VCaP (cell line): Measurements from ENCODE around the gene LOC128125822.
"Not testable (repeated sequence)": the region's sequence is repeated elsewhere in the genome, so short reads cannot be mapped to it uniquely, and the experiment has no call there.

Experiments
- H3K27ac ChIP-seq: fragments of 450-650 bp; 2 replicates; pipeline ENCODE4 v1.5.1; 2017
- TF ChIP-seq, protein P1 (sequence below): fragments of 450-650 bp; conservative IDR thresholded peaks from 2 replicates; pipeline ENCODE4 v1.5.1; 2017; ENCODE audit warnings: mild to moderate bottlenecking, moderate library complexity

The LOC128125822 gene

DNA sequence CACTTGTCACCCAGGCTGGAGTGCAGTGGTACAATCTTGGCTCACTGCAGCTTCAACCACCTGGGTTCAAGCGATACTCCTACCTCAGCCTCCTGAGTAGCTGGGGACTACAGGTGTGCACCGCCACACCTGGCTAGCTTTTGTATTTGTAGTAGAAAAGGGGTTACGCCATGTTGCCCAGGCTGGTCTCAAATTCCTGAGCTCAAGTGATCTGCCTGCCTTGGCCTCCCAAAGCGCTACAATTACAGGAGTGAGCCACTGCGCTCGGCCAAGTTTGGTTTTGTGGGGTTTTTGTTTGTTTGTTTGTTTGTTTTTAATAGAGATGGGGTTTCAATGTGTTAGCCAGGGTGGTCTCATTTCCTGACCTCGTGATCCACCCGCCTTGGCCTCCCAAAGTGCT, 12.3 kb downstream of the LOC128125822 start:
- TF ChIP-seq, protein P1, sequence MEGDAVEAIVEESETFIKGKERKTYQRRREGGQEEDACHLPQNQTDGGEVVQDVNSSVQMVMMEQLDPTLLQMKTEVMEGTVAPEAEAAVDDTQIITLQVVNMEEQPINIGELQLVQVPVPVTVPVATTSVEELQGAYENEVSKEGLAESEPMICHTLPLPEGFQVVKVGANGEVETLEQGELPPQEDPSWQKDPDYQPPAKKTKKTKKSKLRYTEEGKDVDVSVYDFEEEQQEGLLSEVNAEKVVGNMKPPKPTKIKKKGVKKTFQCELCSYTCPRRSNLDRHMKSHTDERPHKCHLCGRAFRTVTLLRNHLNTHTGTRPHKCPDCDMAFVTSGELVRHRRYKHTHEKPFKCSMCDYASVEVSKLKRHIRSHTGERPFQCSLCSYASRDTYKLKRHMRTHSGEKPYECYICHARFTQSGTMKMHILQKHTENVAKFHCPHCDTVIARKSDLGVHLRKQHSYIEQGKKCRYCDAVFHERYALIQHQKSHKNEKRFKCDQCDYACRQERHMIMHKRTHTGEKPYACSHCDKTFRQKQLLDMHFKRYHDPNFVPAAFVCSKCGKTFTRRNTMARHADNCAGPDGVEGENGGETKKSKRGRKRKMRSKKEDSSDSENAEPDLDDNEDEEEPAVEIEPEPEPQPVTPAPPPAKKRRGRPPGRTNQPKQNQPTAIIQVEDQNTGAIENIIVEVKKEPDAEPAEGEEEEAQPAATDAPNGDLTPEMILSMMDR: no peak
- no peak overlapping the region for H3K27ac ChIP-seq

DNA sequence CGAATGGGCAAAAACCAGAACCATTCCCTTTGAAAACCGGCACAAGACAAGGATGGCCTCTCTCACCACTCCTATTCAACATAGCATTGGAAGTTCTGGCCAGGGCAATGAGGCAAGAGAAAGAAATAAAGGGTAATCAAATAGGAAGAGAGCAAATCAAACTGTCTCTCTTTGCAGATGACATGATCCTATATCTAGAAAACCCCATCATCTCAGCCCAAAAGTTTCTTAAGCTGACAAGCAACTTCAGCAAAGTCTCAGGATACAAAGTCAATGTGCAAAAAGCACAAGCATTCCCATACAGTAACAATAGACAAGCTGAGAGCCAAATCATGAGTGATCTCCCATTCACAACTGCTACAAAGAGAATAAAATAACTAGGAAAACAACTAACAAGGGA, 13.4 kb downstream of the LOC128125822 start:
- not testable (repeated sequence) for H3K27ac ChIP-seq

DNA sequence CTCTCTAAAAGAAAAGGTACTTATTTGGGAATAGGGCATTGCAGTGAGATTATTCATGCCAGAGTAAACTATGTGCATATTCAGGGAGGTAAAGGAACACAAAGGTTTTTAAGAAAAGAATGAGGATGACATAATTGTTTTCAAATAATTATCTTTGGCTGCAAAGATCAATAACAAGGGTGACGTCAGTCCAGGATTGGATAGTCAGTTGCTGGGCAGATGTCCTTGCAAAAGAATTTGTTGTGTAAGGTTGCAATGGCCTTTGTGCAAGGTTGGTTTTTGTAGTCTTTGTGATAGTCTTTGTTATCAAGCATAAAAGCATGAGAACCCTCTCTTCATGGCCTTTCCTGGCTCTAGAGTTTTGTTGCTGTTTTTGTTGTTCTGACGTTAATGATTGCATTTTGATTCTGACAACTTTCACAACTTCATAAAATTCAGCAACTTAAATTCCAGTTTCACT, 17.7 kb downstream of the LOC128125822 start:
- TF ChIP-seq, protein P1: no peak

DNA sequence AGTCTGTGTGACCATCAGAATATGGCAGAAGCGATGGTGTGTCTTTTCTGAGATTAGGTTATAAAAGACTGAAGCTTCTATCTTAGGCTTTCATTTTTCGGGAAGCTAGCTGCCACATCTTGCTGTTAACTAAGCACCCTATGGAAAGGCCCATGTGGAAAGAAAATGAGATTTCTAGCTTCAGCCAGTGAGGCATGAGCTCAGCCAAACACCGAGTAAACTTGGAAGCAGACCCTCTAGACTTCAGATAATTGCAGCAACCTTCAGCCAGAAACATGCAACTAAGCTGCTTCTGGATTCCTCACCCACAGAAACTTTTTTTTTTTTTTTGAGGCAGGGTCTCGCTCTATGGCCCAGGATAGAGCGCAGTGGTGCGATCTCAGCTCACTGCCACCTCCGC, 20.6 kb downstream of the LOC128125822 start:
- no peak overlapping the region for H3K27ac ChIP-seq
- TF ChIP-seq, protein P1: no peak

More for the DNA sequence above, 17.7 kb downstream of the LOC128125822 start:
- no peak overlapping the region for H3K27ac ChIP-seq

DNA sequence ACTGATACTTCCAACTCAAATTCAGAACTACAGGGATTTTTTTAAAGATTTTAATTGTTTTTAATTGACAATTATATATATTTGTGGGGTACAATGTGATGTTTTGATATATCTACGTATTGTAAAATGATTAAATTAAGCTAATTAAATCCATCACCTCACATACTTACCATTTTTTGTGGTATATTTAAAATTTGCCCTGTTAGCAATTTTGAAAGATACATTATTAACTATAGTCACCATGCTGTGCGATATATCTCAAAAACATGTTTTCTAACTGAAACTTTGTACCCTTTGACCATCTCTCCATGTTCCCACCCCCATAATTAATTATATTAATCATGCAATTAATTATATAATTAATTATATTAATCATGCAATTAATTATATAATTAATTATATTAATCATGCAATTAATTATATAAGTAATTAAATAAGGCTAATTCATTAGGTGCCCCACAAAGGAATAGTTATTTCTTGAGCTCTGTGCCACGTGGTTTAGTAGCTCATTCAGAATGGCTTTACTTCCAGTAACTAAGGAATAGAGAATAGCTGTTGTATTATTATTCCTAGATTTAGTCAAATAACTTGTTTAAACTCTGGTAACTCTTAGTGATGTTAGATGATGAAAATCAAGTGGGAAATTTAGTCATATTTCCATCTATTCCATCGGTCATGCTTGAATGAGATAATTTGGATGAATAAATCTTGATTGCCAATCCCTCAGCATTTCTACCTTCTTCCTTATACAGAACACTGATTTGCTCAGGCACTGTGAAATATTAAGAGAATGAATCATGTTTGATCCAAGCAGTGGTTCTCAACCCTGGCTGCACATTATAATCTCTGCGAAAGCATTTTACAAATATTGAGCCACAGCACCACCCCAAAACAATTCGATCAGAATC, 25.1 kb downstream of the LOC128125822 start:
- TF ChIP-seq, protein P1: no peak
- H3K27ac ChIP-seq: peak overlapping the region; percentile 67; the same call in 1 of the 2 replicates

DNA sequence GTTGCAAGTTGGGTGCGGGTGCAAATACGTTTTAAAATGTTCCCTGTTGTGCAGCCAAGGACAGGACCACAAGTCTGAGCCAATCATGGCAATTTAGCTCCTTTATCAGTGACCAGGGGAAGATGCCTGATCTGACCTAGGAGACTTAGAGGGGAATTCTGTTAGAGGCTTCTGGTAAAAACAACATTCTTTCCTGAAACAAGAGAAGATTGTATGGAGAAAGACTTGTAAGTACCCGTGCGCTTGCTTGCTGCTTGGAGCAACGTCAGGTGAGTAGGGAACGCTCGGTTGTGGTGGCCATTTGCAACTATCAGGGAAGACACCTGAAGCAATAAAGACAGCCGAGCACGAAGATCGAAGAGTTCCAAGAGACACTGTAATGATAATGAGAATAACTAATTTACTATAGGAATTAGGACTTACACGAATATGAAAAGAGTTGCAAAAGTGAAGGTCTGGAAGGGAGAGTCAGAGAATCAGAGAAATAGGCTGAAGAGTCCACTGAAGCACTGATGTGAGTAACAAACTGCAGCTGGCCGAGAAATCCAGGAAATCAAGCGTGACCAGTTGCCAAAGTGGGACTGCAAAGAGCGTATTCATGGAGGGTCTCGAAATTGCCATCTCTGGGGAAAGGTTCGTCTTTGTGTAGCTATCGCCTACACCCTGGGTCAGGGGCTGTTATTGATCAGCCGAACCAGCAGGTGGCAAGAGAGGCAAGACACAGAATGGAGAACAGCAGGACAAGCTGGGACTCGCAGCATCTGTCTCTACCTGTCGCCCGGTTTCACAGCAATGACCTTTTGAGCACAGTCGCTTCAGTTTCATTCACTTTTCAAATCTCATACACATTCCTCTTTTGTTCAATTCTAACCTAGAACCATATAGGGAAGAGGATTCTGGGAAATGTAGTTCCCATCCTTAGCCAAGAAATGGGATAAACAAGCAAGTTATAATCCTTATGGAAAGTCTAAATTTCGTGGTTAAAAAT, 26.1 kb downstream of the LOC128125822 start:
- TF ChIP-seq, protein P1: peak; percentile 86
- peak overlapping the region; percentile 67 for H3K27ac ChIP-seq

DNA sequence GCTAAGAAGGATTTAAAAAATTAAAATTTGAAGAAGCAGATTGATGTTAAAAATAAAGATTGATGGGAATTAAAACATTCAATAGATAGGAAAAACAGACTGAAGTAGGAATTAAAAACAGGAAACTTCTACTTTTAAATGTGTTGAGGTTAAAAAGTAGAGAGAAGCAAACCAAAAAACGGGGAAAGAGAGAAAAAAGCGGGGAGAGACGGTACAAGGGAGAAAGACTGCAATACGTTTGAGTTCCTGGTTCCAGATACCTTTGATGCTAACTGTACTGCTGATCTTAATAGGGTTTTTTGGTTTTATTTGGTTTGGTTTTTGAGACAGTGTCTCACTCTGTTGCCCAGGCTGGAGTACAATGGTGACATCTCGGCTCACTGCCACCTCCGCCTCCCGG, 27.0 kb downstream of the LOC128125822 start:
- TF ChIP-seq, protein P1: no peak
- H3K27ac ChIP-seq: peak overlapping the region; percentile 67
